HepG2 (cell line): ENCODE data around the gene AGBL1. TPM values are rescaled to one million over a fixed set of nuclear protein-coding genes. Genes with fewer than 3 reads are reported as not detected.

ENCODE experiments used
- ATAC-seq: fragments of 200-7000 bp; cut with Tn5 transposase; 3 replicates; pipeline ENCODE4 v1.9.1; 2020; ENCODE audit warnings: mild to moderate bottlenecking, moderate library complexity
- BruUV-seq: library from RNA; stranded (reverse); fragments of 400-500 nt; replicated peaks from 2 replicates; lab custom pipeline; 2021; lab: Mats Ljungman, UMichigan
- CTCF ChIA-PET: fragments of 300-600 bp; formaldehyde crosslinking; extraction: SDS; loops from one replicate; lab custom pipeline; 2021; ENCODE audit warnings: low total read pairs, inconsistent platforms, low intra/inter-chr PET ratio; lab: Yijun Ruan, JAX
- POLR2A ChIA-PET: fragments of 350-600 bp; sonication (Branson Sonifier 250); formaldehyde crosslinking; loops from one replicate; lab custom pipeline; 2020; ENCODE audit warnings: antibody characterized with exemption, inconsistent platforms; lab: Yijun Ruan, JAX
- DNase-seq: peaks from one replicate; pipeline ENCODE4 v3.0.0-alpha.2; 2015; ENCODE audit warnings: low spot score
- FAIRE-seq: peaks from 3 replicates; lab custom pipeline; 2011; peaks lifted over from hg19 to GRCh38; lab: Jason Lieb, UNC
- H2AFZ ChIP-seq: one replicate; pipeline ENCODE4 v1.6.1; 2011; ENCODE audit warnings: low read length, inconsistent platforms
- H3K27ac ChIP-seq: fragments of 300-600 bp; 3 replicates; pipeline ENCODE4 v1.8.0; 2011; ENCODE audit warnings: mixed run types, mild to moderate bottlenecking, mixed read lengths, low read length, inconsistent platforms; ENCODE audit not compliant: insufficient read depth; ENCODE audit errors: extremely low read length
- H3K27me3 ChIP-seq, 2 experiments: fragments of 200-600 bp in 1 of 2; 2 replicates in 1 of 2; 3 replicates in 1 of 2; pipeline versions ENCODE4 v1.6.0 to v1.8.0; 2011; ENCODE audit warnings: low read length in 2 of 2, mild to moderate bottlenecking in 2 of 2, moderate library complexity in 2 of 2, inconsistent platforms in 1 of 2; ENCODE audit not compliant: insufficient read depth in 2 of 2, control insufficient read depth in 1 of 2
- H3K36me3 ChIP-seq, 2 experiments: fragments of 200-600 bp in 1 of 2; replicated peaks in 1 of 2; 2 replicates in 1 of 2; 3 replicates in 1 of 2; pipeline versions ENCODE4 v1.5.1 to v1.8.0; 2011; ENCODE audit warnings: low read length in 2 of 2, inconsistent platforms in 1 of 2; ENCODE audit not compliant: insufficient read depth in 2 of 2, control insufficient read depth in 1 of 2
- H3K4me1 ChIP-seq: 2 replicates; pipeline ENCODE4 v1.5.1; 2012; ENCODE audit warnings: low read length, inconsistent platforms; ENCODE audit not compliant: insufficient read depth
- H3K4me2 ChIP-seq: 2 replicates; pipeline ENCODE4 v1.6.0; 2011; ENCODE audit warnings: low read depth, low read length, inconsistent platforms
- H3K4me3 ChIP-seq, 3 experiments: fragments of 200-600 bp in 1 of 3; sonication (generic), shearing (Covaris generic) in 1 of 3; replicated peaks in 1 of 3; 2 replicates each; pipeline ENCODE4 v1.5.1; 2011 to 2016; ENCODE audit warnings: low read length in 3 of 3, inconsistent platforms in 2 of 3, low read depth in 2 of 3, mild to moderate bottlenecking in 2 of 3, control low read depth in 1 of 3, mixed read lengths in 1 of 3; ENCODE audit not compliant: insufficient read depth in 1 of 3
- H3K79me2 ChIP-seq: one replicate; pipeline ENCODE4 v1.6.1; 2011; ENCODE audit warnings: low read length, inconsistent platforms; ENCODE audit not compliant: insufficient read depth
- H3K9ac ChIP-seq: 2 replicates; pipeline ENCODE4 v1.6.0; 2011; ENCODE audit warnings: mild to moderate bottlenecking, low read depth, low read length, inconsistent platforms; ENCODE audit not compliant: insufficient read depth
- H3K9me3 ChIP-seq: 2 replicates; pipeline ENCODE4 v1.5.1; 2012; ENCODE audit warnings: mild to moderate bottlenecking, low read length
- H4K20me1 ChIP-seq: 2 replicates; pipeline ENCODE4 v1.6.0; 2011; ENCODE audit warnings: inconsistent platforms, mild to moderate bottlenecking, low read length, moderate library complexity; ENCODE audit not compliant: insufficient read depth
- GATA4 ChIP-seq: sonication (generic); IDR thresholded peaks from 2 replicates; pipeline ENCODE4 v1.6.1; 2016; ENCODE audit warnings: antibody characterized with exemption, low read depth, borderline replicate concordance
- KLF11 ChIP-seq: IDR thresholded peaks from 2 replicates; pipeline ENCODE4 v1.6.1; 2016; ENCODE audit warnings: missing compliant biosample characterization
- MXI1 ChIP-seq: IDR thresholded peaks from 3 replicates; pipeline ENCODE4 v1.6.1; 2012; ENCODE audit warnings: low read depth, low read length, inconsistent platforms, borderline replicate concordance
- PPARG ChIP-seq: conservative IDR thresholded peaks from 2 replicates; pipeline ENCODE4 v1.6.1; 2016; ENCODE audit warnings: missing biosample characterization, missing genetic modification reagents
- RFX5 ChIP-seq: IDR thresholded peaks from 2 replicates; pipeline ENCODE4 v1.6.1; 2011; ENCODE audit warnings: low read depth, low read length, improper control_type of control experiment
- SAP130 ChIP-seq: IDR thresholded peaks from 2 replicates; pipeline ENCODE4 v1.6.1; 2016; ENCODE audit warnings: low read depth
- SNAI1 ChIP-seq: sonication (generic); formaldehyde crosslinking; IDR thresholded peaks from 2 replicates; pipeline ENCODE4 v1.5.0; 2020; ENCODE audit warnings: mild to moderate bottlenecking, missing genetic modification reagents, borderline replicate concordance
- ZEB1 ChIP-seq: IDR thresholded peaks from 2 replicates; pipeline ENCODE4 v1.6.1; 2012; ENCODE audit warnings: mild to moderate bottlenecking, low read depth, inconsistent platforms; ENCODE audit not compliant: insufficient replicate concordance
- ZNF180 ChIP-seq: sonication (generic); formaldehyde crosslinking; IDR thresholded peaks from 2 replicates; pipeline ENCODE4 v1.4.0; 2020; ENCODE audit warnings: low read depth, missing genetic modification reagents, borderline replicate concordance
- ZNF232 ChIP-seq: sonication (generic); formaldehyde crosslinking; IDR thresholded peaks from 2 replicates; pipeline ENCODE4 v1.4.0; 2020; ENCODE audit warnings: missing genetic modification reagents, borderline replicate concordance
- ZNF510 ChIP-seq: sonication (generic); formaldehyde crosslinking; IDR thresholded peaks from 2 replicates; pipeline ENCODE4 v1.4.0; 2020; ENCODE audit warnings: low read depth, mild to moderate bottlenecking, missing genetic modification reagents
- ZNF788 ChIP-seq: sonication (generic); formaldehyde crosslinking; IDR thresholded peaks from 2 replicates; pipeline ENCODE4 v1.5.0; 2020; ENCODE audit warnings: mild to moderate bottlenecking, missing genetic modification reagents, borderline replicate concordance
- WGBS: methylation state at CpG from one replicate; pipeline ENCODE4 v1.1.6; 2017; ENCODE audit warnings: low lambda C conversion rate; 5-methylcytosine and 5-hydroxymethylcytosine counted together
- in situ Hi-C: cut with HindIII; loops from 2 replicates; pipeline ENCODE4 v1.10.0; 2017; ENCODE audit warnings: low pct_unique_long_range_greater_than_20kb; ENCODE audit not compliant: extremely low pct_ligation_motif_present
- intact Hi-C: fragments of 100-400 bp; cut with micrococcal nuclease; formaldehyde crosslinking; loops from one replicate; pipeline ENCODE4 v1.10.0; 2022; ENCODE audit not compliant: unreplicated experiment
- polyA plus RNA-seq, 8 experiments: library from polyadenylated mRNA; depleted of rRNA in 3 of 8; stranded (reverse) in 7 of 8; unstranded in 1 of 8; fragments of >200 nt; fragmentation: Illumina TruSeq in 4 of 8; extraction: Trizol in 4 of 8; gene quantifications; 2 replicates each; pipeline versions ENCODE4 v1.2.1 to v1.2.3, GENCODE V29; 2011 to 2016; ENCODE audit warnings: low read depth in 4 of 8, missing spikeins in 1 of 8, mixed read lengths in 1 of 8; ENCODE audit not compliant: insufficient read depth in 1 of 8
- total RNA-seq, 5 experiments: library from RNA; depleted of rRNA; stranded (reverse); fragments of >200 nt; fragmentation: Illumina TruSeq; extraction: Trizol; gene quantifications; 2 replicates each; pipeline ENCODE4 v1.2.3, GENCODE V29; 2016; ENCODE audit warnings: low read depth in 1 of 5
- TF ChIP-seq, protein P1 (sequence below): sonication (generic); formaldehyde crosslinking; IDR thresholded peaks from 2 replicates; pipeline ENCODE4 v1.4.0; 2020; ENCODE audit warnings: missing genetic modification reagents
- TF ChIP-seq, protein P2 (sequence below): sonication (generic); formaldehyde crosslinking; IDR thresholded peaks from 2 replicates; pipeline ENCODE4 v1.4.0; 2020; ENCODE audit warnings: missing genetic modification reagents, borderline replicate concordance
- TF ChIP-seq, protein P3 (sequence below): sonication (generic); formaldehyde crosslinking; IDR thresholded peaks from 2 replicates; pipeline ENCODE4 v1.4.0; 2020; ENCODE audit warnings: mild to moderate bottlenecking, missing genetic modification reagents
- TF ChIP-seq, protein P4 (sequence below): IDR thresholded peaks from 2 replicates; pipeline ENCODE4 v1.6.1; 2016; ENCODE audit warnings: low read depth, borderline replicate concordance
- TF ChIP-seq, protein P5 (sequence below): sonication (generic); formaldehyde crosslinking; conservative IDR thresholded peaks from 2 replicates; pipeline ENCODE4 v1.4.0; 2020; ENCODE audit warnings: missing genetic modification reagents

Gene AGBL1
- total and polyA plus RNA-seq, 2 of the 13 experiments (the other 11 are each of a cell fraction or from before 2014, with no cell fraction given) = 0.01 TPM; not detected in 1

DNA sequence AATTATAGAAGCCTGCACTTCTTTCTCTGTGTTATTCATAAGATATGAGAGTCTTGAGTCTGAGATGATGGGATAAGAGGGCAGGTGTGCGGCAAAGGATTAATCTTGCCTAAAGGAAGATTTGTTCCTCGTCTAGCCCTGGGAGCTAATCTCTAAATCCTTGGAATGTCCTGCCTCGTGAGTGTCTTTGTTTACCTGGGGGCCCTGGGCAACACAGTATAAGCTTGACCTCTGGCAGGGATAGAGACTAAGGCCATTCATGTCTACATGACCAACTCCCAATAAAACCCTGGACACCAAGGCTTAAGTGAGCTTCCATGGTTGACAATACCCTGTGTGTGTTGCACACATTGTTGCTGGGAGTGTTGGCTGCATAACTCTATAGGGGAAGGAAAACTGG lies 3.2 kb upstream of the AGBL1 start:
- Histone ChIP-seq H3K27me3 (no peaks in the 10 kb centered on the region; a peak in 1 of 5 replicates), H3K4me2 (no peak overlapping the region), H3K36me3 (no peaks in the 10 kb centered on the region), H3K79me2 (no peaks in the 10 kb centered on the region), H4K20me1 (no peaks in the 10 kb centered on the region), H3K4me1 (no peaks in the 10 kb centered on the region), H3K9ac (no peak overlapping the region), H3K9me3 (no peaks in the 10 kb centered on the region), H3K27ac (no peak overlapping the region), H3K4me3 (no peak overlapping the region), H2AFZ (no peak overlapping the region)
- ChIA-PET CTCF (no interaction called here), POLR2A (no interaction called here)
- 10% methylated on average over 3 of the region's 3 CpGs for WGBS
- intact Hi-C loops (no loop called here), in situ Hi-C loops (no loop called here)
- TF ChIP-seq ZNF510 (CRISPR knock-in tag) (no peak), ZNF180 (CRISPR knock-in tag) (no peak), PPARG (no peak), ZEB1 (no peak), ZNF788 (CRISPR knock-in tag) (no peak), SNAI1 (CRISPR knock-in tag) (no peak), MXI1 (no peak), ZNF232 (CRISPR knock-in tag) (no peak), KLF11 (CRISPR knock-in tag) (no peak), SAP130 (no peak), RFX5 (no peak), GATA4 (no peak)
- TF ChIP-seq, protein P1, sequence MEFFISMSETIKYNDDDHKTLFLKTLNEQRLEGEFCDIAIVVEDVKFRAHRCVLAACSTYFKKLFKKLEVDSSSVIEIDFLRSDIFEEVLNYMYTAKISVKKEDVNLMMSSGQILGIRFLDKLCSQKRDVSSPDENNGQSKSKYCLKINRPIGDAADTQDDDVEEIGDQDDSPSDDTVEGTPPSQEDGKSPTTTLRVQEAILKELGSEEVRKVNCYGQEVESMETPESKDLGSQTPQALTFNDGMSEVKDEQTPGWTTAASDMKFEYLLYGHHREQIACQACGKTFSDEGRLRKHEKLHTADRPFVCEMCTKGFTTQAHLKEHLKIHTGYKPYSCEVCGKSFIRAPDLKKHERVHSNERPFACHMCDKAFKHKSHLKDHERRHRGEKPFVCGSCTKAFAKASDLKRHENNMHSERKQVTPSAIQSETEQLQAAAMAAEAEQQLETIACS (CRISPR knock-in tag) = no peak
- TF ChIP-seq, protein P2, sequence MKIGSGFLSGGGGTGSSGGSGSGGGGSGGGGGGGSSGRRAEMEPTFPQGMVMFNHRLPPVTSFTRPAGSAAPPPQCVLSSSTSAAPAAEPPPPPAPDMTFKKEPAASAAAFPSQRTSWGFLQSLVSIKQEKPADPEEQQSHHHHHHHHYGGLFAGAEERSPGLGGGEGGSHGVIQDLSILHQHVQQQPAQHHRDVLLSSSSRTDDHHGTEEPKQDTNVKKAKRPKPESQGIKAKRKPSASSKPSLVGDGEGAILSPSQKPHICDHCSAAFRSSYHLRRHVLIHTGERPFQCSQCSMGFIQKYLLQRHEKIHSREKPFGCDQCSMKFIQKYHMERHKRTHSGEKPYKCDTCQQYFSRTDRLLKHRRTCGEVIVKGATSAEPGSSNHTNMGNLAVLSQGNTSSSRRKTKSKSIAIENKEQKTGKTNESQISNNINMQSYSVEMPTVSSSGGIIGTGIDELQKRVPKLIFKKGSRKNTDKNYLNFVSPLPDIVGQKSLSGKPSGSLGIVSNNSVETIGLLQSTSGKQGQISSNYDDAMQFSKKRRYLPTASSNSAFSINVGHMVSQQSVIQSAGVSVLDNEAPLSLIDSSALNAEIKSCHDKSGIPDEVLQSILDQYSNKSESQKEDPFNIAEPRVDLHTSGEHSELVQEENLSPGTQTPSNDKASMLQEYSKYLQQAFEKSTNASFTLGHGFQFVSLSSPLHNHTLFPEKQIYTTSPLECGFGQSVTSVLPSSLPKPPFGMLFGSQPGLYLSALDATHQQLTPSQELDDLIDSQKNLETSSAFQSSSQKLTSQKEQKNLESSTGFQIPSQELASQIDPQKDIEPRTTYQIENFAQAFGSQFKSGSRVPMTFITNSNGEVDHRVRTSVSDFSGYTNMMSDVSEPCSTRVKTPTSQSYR (CRISPR knock-in tag) = no peak
- TF ChIP-seq, protein P3, sequence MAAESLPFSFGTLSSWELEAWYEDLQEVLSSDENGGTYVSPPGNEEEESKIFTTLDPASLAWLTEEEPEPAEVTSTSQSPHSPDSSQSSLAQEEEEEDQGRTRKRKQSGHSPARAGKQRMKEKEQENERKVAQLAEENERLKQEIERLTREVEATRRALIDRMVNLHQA = no peak
- TF ChIP-seq, protein P4, sequence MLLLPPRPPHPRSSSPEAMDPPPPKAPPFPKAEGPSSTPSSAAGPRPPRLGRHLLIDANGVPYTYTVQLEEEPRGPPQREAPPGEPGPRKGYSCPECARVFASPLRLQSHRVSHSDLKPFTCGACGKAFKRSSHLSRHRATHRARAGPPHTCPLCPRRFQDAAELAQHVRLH (CRISPR knock-in tag) = no peak
- TF ChIP-seq, protein P5, sequence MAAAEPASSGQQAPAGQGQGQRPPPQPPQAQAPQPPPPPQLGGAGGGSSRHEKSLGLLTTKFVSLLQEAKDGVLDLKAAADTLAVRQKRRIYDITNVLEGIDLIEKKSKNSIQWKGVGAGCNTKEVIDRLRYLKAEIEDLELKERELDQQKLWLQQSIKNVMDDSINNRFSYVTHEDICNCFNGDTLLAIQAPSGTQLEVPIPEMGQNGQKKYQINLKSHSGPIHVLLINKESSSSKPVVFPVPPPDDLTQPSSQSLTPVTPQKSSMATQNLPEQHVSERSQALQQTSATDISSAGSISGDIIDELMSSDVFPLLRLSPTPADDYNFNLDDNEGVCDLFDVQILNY = no peak
- FAIRE-seq = no peak
- ATAC-seq = no peak
- BruUV-seq = no TSS peak
- DNase-seq = no peak
